Skin of body (tissue), 2 donors: ENCODE measurements around the gene PPARGC1A. TPM values are rescaled to one million over a fixed set of nuclear protein-coding genes. Genes with fewer than 3 reads are reported as not detected.

Experiments
- DNase-seq: peaks from one replicate; lab custom pipeline; 2025; lab: John Stamatoyannopoulos, UW
- total RNA-seq: library from RNA; depleted of rRNA; stranded (reverse); fragments of >200 nt; gene quantifications from one replicate; pipeline ENCODE4 v1.2.3, GENCODE V29; 2014

Gene PPARGC1A, protein sequence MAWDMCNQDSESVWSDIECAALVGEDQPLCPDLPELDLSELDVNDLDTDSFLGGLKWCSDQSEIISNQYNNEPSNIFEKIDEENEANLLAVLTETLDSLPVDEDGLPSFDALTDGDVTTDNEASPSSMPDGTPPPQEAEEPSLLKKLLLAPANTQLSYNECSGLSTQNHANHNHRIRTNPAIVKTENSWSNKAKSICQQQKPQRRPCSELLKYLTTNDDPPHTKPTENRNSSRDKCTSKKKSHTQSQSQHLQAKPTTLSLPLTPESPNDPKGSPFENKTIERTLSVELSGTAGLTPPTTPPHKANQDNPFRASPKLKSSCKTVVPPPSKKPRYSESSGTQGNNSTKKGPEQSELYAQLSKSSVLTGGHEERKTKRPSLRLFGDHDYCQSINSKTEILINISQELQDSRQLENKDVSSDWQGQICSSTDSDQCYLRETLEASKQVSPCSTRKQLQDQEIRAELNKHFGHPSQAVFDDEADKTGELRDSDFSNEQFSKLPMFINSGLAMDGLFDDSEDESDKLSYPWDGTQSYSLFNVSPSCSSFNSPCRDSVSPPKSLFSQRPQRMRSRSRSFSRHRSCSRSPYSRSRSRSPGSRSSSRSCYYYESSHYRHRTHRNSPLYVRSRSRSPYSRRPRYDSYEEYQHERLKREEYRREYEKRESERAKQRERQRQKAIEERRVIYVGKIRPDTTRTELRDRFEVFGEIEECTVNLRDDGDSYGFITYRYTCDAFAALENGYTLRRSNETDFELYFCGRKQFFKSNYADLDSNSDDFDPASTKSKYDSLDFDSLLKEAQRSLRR
- total RNA-seq: 10.6 TPM

DNA sequence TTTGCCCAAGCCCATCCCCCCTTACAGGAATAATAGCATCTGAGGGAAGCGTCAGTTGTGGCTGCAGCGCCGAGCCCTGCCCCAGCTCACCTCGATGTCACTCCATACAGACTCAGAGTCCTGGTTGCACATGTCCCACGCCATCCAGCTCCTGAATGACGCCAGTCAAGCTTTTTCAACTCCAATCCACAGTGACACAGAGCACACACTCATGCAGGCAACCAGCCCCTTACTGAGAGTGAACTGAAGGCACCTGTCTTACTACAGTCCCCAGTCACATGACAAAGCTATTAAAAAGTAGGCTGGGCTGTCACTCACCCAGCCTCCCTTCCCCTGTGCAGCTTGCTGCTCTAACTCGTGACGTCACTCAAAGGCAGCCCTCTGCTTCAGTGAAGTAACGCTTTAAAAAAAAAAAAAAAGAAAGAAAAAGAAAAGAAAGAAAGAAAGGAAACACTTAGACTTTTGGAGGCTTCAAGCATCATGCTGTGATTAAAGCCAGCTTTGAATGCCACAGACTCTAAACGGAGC is at the start of gene PPARGC1A:
Gene PPARGC1A, minus strand, starts transcription at position 234 of the 528 bp plus-strand sequence. Its CDS starts 90 bp downstream, at position 144.
- peak; percentile 65 for DNase-seq

GRCh38 chr4:23938796-23939195 is 48.9 kb upstream of the PPARGC1A start:
- no peak for DNase-seq

DNA sequence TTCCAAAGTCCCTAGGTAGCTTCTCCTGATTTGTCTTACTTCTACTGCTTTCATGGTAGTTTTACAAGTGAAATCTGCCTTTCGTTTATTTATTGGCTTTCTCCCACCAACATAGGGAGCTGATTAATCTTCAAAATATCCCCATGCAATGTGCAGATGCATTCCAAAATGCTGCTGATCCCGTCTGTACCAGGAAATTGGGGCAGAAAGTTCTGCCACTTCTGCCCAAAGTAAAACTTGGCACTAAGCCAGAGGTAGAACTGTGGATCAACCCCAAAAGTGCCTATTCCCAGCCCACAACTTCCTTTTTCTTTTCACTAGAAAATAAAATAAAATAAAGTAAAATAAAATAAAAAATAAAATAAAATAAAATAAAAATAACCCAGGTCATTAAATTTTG is 47.3 kb upstream of the PPARGC1A start:
- DNase-seq: no peak

DNA sequence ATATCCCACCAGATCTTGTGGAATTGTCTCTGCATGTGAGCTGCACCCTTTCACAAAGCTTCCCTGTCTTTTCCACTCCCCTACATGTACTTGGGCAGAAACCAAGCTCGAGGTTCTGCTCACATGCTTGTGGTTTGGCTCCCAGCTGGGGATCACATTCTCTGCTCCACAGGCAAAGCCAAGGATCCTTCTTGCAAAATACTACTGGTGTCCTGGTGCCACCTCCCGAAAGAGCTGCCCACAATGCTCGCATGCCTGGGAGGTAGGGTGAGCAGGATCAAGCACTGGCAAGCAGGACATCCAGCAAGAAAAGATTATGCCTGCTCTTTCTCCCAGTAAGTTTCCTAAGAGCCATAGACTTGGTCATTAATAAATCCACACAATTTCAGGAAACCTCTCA is 45.1 kb upstream of the PPARGC1A start:
- DNase-seq: peak; percentile 46

DNA sequence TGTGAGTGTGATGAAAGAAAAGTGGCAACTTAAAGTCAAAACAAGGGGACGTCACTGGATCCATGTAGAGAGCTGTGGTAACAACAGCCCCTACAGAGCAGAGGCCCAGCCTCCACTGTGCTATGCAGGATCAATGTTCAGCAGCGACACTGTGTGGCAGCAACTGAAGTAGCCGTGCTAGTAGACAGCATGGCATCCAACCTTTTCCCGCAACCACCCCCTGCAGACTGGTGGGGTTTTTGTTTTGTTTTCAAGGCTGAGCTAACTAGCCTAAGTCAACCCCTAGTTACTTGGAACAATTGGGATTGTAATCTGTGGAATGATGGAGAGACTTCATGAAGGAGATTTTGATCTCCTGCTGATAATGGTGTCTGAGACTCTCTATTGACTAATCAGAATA is 44.4 kb upstream of the PPARGC1A start:
- DNase-seq: no peak

DNA sequence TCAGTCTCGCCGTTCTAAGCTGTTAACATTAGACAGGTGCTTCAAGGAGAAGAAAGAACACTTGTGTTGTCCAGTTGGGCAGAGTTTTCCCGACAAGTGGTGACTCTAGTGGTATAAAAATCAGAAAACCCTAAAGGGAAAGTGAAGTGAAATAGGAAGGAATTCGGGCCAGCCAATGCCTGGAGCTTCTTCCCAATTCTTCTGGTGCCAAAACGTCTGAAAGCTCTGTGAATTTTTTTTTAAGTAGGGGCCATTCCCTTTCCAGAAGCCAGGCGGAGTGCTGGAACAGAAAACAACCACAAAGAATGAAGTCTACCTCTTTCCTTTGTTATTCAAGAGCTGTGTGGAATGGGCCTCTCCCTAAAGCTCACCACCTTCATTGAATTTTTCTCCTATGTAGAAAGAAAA is 43.1 kb upstream of the PPARGC1A start:
- DNase-seq: no peak

- DNase-seq: no peak
Measured at GRCh38 chr4:23932186-23932585, 42.3 kb upstream of the PPARGC1A start.

DNA sequence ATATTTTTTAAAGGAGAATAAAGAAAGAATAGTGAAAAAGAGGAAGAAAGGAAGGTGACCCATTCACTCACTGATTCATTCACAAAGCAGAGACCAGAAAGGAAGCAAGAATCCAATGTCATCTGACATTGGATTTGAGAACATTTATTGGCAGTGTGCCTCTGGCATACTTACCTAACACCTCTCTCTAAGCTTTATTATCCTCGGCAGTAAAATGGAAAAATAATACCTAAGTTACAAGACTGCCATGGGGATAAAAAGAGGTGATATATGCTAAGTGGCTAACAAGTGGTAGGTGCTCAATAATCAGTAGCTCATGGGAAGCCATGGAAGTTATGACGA is 41.6 kb upstream of the PPARGC1A start:
- DNase-seq: no peak

DNA sequence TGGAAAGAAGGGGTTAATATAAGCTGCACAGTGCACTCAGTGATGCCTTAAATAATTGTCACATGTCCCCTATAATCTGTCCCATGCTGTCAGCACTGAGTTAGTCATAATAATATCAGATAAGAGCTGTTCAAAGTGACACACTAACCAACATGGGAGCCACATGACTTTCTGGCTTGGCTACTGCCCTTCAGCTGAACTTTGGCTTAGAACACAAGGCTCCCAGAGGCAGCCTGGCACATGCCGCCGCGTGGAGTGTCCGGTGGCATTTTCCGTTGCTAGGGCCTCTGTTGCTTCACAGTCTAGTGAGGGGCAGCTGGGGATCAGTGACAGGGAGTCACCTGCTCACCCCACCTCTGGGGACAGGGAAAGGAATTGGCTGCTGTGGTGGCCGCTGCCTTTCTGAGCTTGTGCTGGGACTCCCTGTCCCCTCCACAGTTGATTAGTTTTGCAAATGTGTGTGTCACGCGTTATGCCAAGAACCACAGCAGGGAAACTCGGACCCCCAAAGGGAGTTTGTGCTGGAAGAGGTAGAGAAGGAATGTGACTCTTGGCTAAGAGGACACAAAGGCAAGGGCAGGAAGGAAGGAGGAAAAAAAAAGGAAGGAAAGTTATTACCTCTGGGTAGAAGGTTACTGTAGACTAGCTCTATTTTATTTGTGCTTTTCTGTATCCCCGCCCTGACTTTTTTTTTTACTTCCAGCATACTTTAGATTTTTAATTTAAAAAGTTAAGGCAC is 41.1 kb upstream of the PPARGC1A start:
- DNase-seq: no peak

- no peak for DNase-seq
Measured at GRCh38 chr4:23929248-23929647, 39.4 kb upstream of the PPARGC1A start.

DNA sequence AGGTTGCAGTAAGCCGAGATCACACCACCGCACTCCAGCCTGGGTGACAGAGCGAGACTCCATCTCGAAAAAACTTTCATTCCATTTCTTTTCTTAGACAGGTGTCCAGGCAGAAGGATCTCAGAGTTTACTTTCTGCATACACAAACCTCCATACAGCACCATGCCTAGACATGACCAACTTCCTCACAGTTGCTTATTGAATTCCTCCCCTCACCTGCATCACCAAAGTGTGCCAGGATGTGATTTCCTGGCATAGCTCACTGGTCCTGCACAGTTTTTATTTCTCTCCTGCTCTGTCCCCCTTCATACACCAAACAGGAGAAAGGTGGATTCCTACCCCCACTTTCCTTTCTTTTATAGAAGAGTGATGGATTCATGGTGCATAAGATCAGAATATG is 34.7 kb upstream of the PPARGC1A start:
- DNase-seq: no peak

DNA sequence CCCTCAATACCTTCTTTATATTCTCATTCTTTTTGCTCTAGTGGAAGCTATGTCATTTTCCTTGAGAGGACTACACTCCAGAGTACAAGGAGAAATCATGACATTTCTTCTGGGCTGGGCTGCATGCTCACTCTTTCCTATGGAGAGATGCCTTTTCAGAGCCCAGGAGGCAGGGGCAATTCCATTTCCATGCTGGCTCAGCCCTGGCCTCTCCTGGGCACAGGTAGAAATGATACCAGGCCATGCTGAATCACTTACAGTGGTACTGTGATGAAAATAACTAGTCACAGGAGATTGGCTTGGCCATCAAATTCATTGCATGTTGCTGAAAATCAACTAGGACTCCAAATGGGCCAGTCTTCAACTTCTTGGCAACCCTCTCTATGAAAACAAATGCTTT is 34.0 kb upstream of the PPARGC1A start:
- DNase-seq: no peak

GRCh38 chr4:23923141-23923540 is 33.3 kb upstream of the PPARGC1A start:
- DNase-seq: no peak

GRCh38 chr4:23922541-23923111 is 32.8 kb upstream of the PPARGC1A start:
- no peak for DNase-seq

- no peak for DNase-seq
Measured at GRCh38 chr4:23922013-23922412, 32.2 kb upstream of the PPARGC1A start.

DNA sequence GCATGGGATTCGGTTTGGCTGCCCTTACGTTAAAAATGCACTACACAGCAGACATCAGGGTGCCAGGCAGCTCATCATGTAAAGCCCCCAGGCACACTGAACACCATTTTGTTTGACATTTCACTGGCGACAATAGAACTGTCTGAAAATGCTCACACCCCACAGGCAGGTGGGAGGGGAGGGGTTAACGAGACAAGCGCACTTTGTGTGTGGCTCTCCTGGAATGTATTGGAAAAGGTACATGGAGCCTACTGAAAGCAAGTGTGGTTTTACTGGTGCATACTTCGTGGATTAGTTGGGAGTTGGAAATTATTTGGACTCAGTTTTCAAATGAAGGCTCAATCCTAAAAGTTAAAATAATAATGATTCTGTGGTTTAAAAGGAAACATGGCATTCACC is 31.6 kb upstream of the PPARGC1A start:
- no peak for DNase-seq

GRCh38 chr4:23920716-23921446 is 31.0 kb upstream of the PPARGC1A start:
- DNase-seq: no peak

GRCh38 chr4:23920296-23920695 is 30.4 kb upstream of the PPARGC1A start:
- DNase-seq: no peak

DNA sequence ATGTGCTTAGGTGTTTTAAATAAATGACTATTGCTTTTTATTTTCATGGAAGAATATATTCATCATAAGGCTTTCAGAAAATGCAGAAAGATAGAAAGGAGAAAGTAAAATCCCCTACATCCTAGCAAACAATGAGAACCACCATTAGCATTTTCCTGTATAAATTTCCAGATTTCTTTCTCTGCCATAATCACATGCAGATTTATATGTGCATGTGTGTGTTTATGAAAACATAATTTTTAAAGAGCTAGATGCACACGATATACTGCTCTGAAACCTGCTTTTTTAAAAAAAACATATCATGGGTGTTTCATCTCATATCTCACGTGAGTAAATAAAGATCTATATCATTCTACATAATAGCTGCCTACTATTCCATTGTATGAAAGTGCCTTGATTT is 26.4 kb upstream of the PPARGC1A start:
- DNase-seq: no peak

DNA sequence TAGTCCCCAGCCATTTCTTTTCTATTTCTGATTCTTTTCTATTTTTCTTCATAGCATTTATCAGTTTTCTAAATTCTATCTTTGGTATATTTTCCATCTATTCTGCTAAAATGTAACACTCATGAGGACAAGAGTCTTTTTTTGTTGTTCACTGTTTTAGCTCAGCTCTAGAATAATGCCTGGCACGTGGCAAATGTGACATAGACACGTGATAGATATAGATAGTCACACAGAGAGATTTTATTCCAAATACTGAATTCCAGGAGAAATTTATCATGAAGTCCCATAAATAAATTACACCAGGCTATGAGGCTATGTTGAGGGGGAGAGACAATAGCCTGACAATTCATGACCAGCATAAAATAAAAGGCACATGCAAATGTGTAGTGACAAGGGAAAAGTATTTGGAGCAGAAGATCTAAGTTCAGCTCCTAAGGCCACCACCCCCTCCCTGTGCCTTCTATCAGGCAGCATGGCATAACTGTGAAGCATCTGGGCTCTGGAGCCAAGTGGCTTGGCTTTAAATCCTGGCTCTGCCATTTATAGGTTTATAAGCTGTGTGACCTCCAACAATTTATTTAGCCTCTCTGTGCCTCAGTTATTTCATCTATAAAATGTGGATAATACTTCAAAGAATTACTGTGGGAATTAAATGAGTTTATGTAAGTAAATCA is 25.7 kb upstream of the PPARGC1A start:
- no peak for DNase-seq
